Progenitor cell of endocrine pancreas (in vitro differentiated cells): ENCODE results near the gene NCAM2. TPM values are rescaled to one million over a fixed set of nuclear protein-coding genes. Genes with fewer than 3 reads are reported as not detected.

ENCODE experiments used
- DNase-seq: peaks from one replicate; pipeline ENCODE4 v3.0.0; 2021; ENCODE audit warnings: low spot score; ENCODE audit not compliant: unreplicated experiment
- H3K27ac Mint-ChIP-seq: 2 replicates; pipeline ENCODE4 v1.8.0; 2021; ENCODE audit warnings: mild to moderate bottlenecking, moderate library complexity, mixed read lengths
- H3K27me3 Mint-ChIP-seq: 2 replicates; pipeline ENCODE4 v1.8.0; 2021; ENCODE audit warnings: mixed read lengths
- H3K36me3 Mint-ChIP-seq: 2 replicates; pipeline ENCODE4 v1.8.0; 2022; ENCODE audit warnings: mixed read lengths; ENCODE audit not compliant: insufficient read depth
- H3K4me1 Mint-ChIP-seq: 2 replicates; pipeline ENCODE4 v1.8.0; 2021; ENCODE audit warnings: low read depth, mixed read lengths
- H3K4me3 Mint-ChIP-seq: 2 replicates; pipeline ENCODE4 v1.8.0; 2021; ENCODE audit warnings: low read depth, mild to moderate bottlenecking, moderate library complexity, mixed read lengths
- H3K9me3 Mint-ChIP-seq: 2 replicates; pipeline ENCODE4 v1.8.0; 2021; ENCODE audit warnings: low read depth, mixed read lengths
- CTCF ChIP-seq: fragments of 200-600 bp; sonication (generic); IDR thresholded peaks from one replicate; pipeline ENCODE4 v1.5.0; 2021; ENCODE audit warnings: antibody characterized with exemption, mild to moderate bottlenecking; ENCODE audit not compliant: unreplicated experiment
- total RNA-seq: library from RNA; stranded (reverse); gene quantifications from 2 replicates; pipeline ENCODE4 v1.2.1, GENCODE V29; 2021

NCAM2 gene
- total RNA-seq, 1 donor from 2014 or later, result 0.60 TPM

- Mint-ChIP-seq H3K27me3 (no peaks in the 10 kb centered on the region), H3K9me3 (no peaks in the 10 kb centered on the region), H3K4me3 (no peak overlapping the region), H3K4me1 (no peaks in the 10 kb centered on the region), H3K36me3 (no peaks in the 10 kb centered on the region), H3K27ac (no peak overlapping the region)
- DNase-seq, result no peak
- no peak for TF ChIP-seq CTCF
Observed at GRCh38 chr21:21132390-21132789, 134.2 kb downstream of the NCAM2 start.

GRCh38 chr21:21137986-21138385 is 139.8 kb downstream of the NCAM2 start:
- Mint-ChIP-seq H3K27me3 (no peaks in the 10 kb centered on the region), H3K9me3 (no peaks in the 10 kb centered on the region), H3K4me3 (no peak overlapping the region), H3K4me1 (no peaks in the 10 kb centered on the region), H3K36me3 (no peaks in the 10 kb centered on the region), H3K27ac (no peak overlapping the region)
- no peak for DNase-seq
- no peak for TF ChIP-seq CTCF

- Mint-ChIP-seq H3K27ac (no peak overlapping the region), H3K4me1 (no peaks in the 10 kb centered on the region), H3K9me3 (no peaks in the 10 kb centered on the region), H3K36me3 (no peaks in the 10 kb centered on the region), H3K4me3 (no peak overlapping the region), H3K27me3 (no peaks in the 10 kb centered on the region)
- no peak for DNase-seq
- no peak for TF ChIP-seq CTCF
Observed at GRCh38 chr21:21146587-21147373, 148.6 kb downstream of the NCAM2 start.

GRCh38 chr21:21147374-21147745 is 149.2 kb downstream of the NCAM2 start:
- Mint-ChIP-seq H3K4me1 (no peaks in the 10 kb centered on the region), H3K27ac (no peak overlapping the region)

DNA sequence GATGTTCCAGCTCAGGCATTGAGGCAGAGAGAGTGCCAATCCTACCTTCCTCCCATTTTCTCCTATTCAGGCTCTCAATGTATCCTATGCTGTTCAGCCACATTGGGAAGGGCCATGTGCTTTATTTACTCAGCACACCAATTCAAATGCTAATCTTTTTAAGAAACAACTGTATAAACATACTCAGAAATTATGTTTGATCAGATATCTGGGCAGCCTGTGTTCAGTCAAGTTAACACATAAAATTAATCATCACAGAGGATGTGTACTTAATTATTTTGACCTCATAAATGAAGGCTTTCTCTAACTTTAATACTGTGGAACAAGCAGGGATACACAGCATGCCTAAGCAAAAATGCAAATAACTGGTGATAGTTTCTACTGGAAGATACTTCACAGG is 149.8 kb downstream of the NCAM2 start:
- no peaks in the 10 kb centered on the region for H3K27me3 Mint-ChIP-seq
- no peak for TF ChIP-seq CTCF
- H3K36me3 Mint-ChIP-seq, result no peaks in the 10 kb centered on the region
- no peak for DNase-seq
- no peaks in the 10 kb centered on the region for H3K9me3 Mint-ChIP-seq
- no peak overlapping the region for H3K27ac Mint-ChIP-seq
- no peaks in the 10 kb centered on the region for H3K4me1 Mint-ChIP-seq
- no peak overlapping the region for H3K4me3 Mint-ChIP-seq

More at GRCh38 chr21:21147374-21147745, 149.2 kb downstream of the NCAM2 start:
- Mint-ChIP-seq H3K27me3 (no peaks in the 10 kb centered on the region), H3K4me3 (no peak overlapping the region), H3K36me3 (no peaks in the 10 kb centered on the region), H3K9me3 (no peaks in the 10 kb centered on the region)
- TF ChIP-seq CTCF, result no peak
- no peak for DNase-seq
